ENCODE data around the gene SLC35E3.

The SLC35E3 gene

GRCh38 chr12:68762691-68763090 is 16.7 kb downstream of the SLC35E3 start:
- Histone ChIP-seq H2BK120ac (ENCODE audit: low read depth, low read length) (no peak overlapping the region), H3K4me3 (ENCODE audit: insufficient read depth in 1 of 2, low read depth in 1 of 2, low read length in 2 of 2) (no peak overlapping the region), H2BK12ac (ENCODE audit: low read length in 2 of 2) (no peak overlapping the region), H3K9ac (ENCODE audit: low read length) (no peak overlapping the region), H3K4me1 (ENCODE audit: control insufficient read depth, insufficient read depth, low read depth, low read length) (no peaks in the 10 kb centered on the region), H3K27me3 (ENCODE audit: control insufficient read depth in 1 of 2, insufficient read depth in 1 of 2, low read length in 2 of 2) (no peaks in the 10 kb centered on the region), H3K79me1 (replicated peaks; ENCODE audit: low read length, poor library complexity, severe bottlenecking) (no peaks in the 10 kb centered on the region), H3K4ac (ENCODE audit: low read depth in 1 of 2, low read length in 2 of 2) (no peak overlapping the region), H2BK15ac (ENCODE audit: low read depth, poor library complexity, severe bottlenecking) (no peak overlapping the region), H3K9me3 (ENCODE audit: control insufficient read depth, low read length) (no peaks in the 10 kb centered on the region), H3K27ac (ENCODE audit: low read length, poor library complexity, severe bottlenecking) (no peak overlapping the region), H2AFZ (ENCODE audit: low read depth, low read length) (no peak overlapping the region), H4K91ac (ENCODE audit: low read length) (no peak overlapping the region), H3K4me2 (ENCODE audit: low read length, poor library complexity, severe bottlenecking) (no peak overlapping the region), H2BK5ac (ENCODE audit: low read depth, low read length, poor library complexity, severe bottlenecking) (no peak overlapping the region), H3K18ac (ENCODE audit: low read depth in 1 of 2, low read length in 2 of 2) (no peak overlapping the region), H2AK5ac (ENCODE audit: low read length, severe bottlenecking) (no peak overlapping the region), H3K23ac (ENCODE audit: low read length in 2 of 2) (no peak overlapping the region), H3K14ac (ENCODE audit: low read length in 2 of 2) (no peak overlapping the region), H3K36me3 (ENCODE audit: control insufficient read depth in 1 of 2, insufficient read depth in 2 of 2, low read depth in 1 of 2, low read length in 2 of 2) (peaks cover 6 to 63% of the 10 kb centered on the region in 2 experiments), H4K8ac (ENCODE audit: low read length) (no peak overlapping the region)
- WGBS, result 82% methylated on average over 3 of the region's 3 CpGs
- DNase-seq, result no peak

- Histone ChIP-seq H4K91ac (ENCODE audit: low read length) (no peak overlapping the region), H3K23ac (ENCODE audit: low read length in 2 of 2) (no peak overlapping the region), H2AK5ac (ENCODE audit: low read length, severe bottlenecking) (no peak overlapping the region), H3K36me3 (ENCODE audit: control insufficient read depth in 1 of 2, insufficient read depth in 2 of 2, low read depth in 1 of 2, low read length in 2 of 2) (peaks cover 6 to 49% of the 10 kb centered on the region in 2 experiments), H3K4me2 (ENCODE audit: low read length, poor library complexity, severe bottlenecking) (no peak overlapping the region), H3K27me3 (ENCODE audit: control insufficient read depth in 1 of 2, insufficient read depth in 1 of 2, low read length in 2 of 2) (no peaks in the 10 kb centered on the region), H3K9me3 (ENCODE audit: control insufficient read depth, low read length) (no peaks in the 10 kb centered on the region), H3K4ac (ENCODE audit: low read depth in 1 of 2, low read length in 2 of 2) (no peak overlapping the region), H3K4me1 (ENCODE audit: control insufficient read depth, insufficient read depth, low read depth, low read length) (no peaks in the 10 kb centered on the region), H3K79me1 (replicated peaks; ENCODE audit: low read length, poor library complexity, severe bottlenecking) (no peaks in the 10 kb centered on the region), H2BK5ac (ENCODE audit: low read depth, low read length, poor library complexity, severe bottlenecking) (no peak overlapping the region), H3K9ac (ENCODE audit: low read length) (no peak overlapping the region), H2AFZ (ENCODE audit: low read depth, low read length) (no peak overlapping the region), H3K18ac (ENCODE audit: low read depth in 1 of 2, low read length in 2 of 2) (no peak overlapping the region), H3K14ac (ENCODE audit: low read length in 2 of 2) (no peak overlapping the region), H3K27ac (ENCODE audit: low read length, poor library complexity, severe bottlenecking) (no peak overlapping the region), H3K4me3 (ENCODE audit: insufficient read depth in 1 of 2, low read depth in 1 of 2, low read length in 2 of 2) (no peak overlapping the region), H2BK15ac (ENCODE audit: low read depth, poor library complexity, severe bottlenecking) (no peak overlapping the region), H2BK12ac (ENCODE audit: low read length in 2 of 2) (no peak overlapping the region), H2BK120ac (ENCODE audit: low read depth, low read length) (no peak overlapping the region), H4K8ac (ENCODE audit: low read length) (no peak overlapping the region)
- 94% methylated on average over 1 of the region's 1 CpG for WGBS
- no peak for DNase-seq
These were observed 19.7 kb downstream of the SLC35E3 start for GRCh38 chr12:68765696-68766095.

GRCh38 chr12:68766646-68767045 is 20.7 kb downstream of the SLC35E3 start:
- WGBS, result 100% methylated on average over 1 of the region's 2 CpGs
- H2BK120ac ChIP-seq (ENCODE audit: low read depth, low read length), result no peak overlapping the region

GRCh38 chr12:68767191-68767590 is 21.2 kb downstream of the SLC35E3 start:
- Histone ChIP-seq H2AFZ (ENCODE audit: low read depth, low read length) (no peak overlapping the region), H2AK5ac (ENCODE audit: low read length, severe bottlenecking) (no peak overlapping the region), H3K27me3 (ENCODE audit: control insufficient read depth in 1 of 2, insufficient read depth in 1 of 2, low read length in 2 of 2) (no peaks in the 10 kb centered on the region), H3K36me3 (ENCODE audit: control insufficient read depth in 1 of 2, insufficient read depth in 2 of 2, low read depth in 1 of 2, low read length in 2 of 2) (peaks cover 3 to 35% of the 10 kb centered on the region in 2 experiments), H3K23ac (ENCODE audit: low read length in 2 of 2) (no peak overlapping the region), H3K14ac (ENCODE audit: low read length in 2 of 2) (no peak overlapping the region), H3K9ac (ENCODE audit: low read length) (no peak overlapping the region), H3K18ac (ENCODE audit: low read depth in 1 of 2, low read length in 2 of 2) (no peak overlapping the region), H3K79me1 (replicated peaks; ENCODE audit: low read length, poor library complexity, severe bottlenecking) (no peaks in the 10 kb centered on the region), H2BK5ac (ENCODE audit: low read depth, low read length, poor library complexity, severe bottlenecking) (no peak overlapping the region), H3K9me3 (ENCODE audit: control insufficient read depth, low read length) (no peaks in the 10 kb centered on the region), H2BK120ac (ENCODE audit: low read depth, low read length) (no peak overlapping the region), H2BK15ac (ENCODE audit: low read depth, poor library complexity, severe bottlenecking) (no peak overlapping the region), H3K4me1 (ENCODE audit: control insufficient read depth, insufficient read depth, low read depth, low read length) (no peaks in the 10 kb centered on the region), H4K8ac (ENCODE audit: low read length) (no peak overlapping the region), H3K27ac (ENCODE audit: low read length, poor library complexity, severe bottlenecking) (no peak overlapping the region), H3K4me2 (ENCODE audit: low read length, poor library complexity, severe bottlenecking) (no peak overlapping the region), H4K91ac (ENCODE audit: low read length) (no peak overlapping the region), H3K4me3 (ENCODE audit: insufficient read depth in 1 of 2, low read depth in 1 of 2, low read length in 2 of 2) (no peak overlapping the region), H2BK12ac (ENCODE audit: low read length in 2 of 2) (no peak overlapping the region), H3K4ac (ENCODE audit: low read depth in 1 of 2, low read length in 2 of 2) (no peak overlapping the region)
- WGBS, result 86% methylated on average over 4 of the region's 7 CpGs
- no peak for DNase-seq

More at GRCh38 chr12:68766646-68767045, 20.7 kb downstream of the SLC35E3 start:
- Histone ChIP-seq H3K79me1 (replicated peaks; ENCODE audit: low read length, poor library complexity, severe bottlenecking) (no peaks in the 10 kb centered on the region), H4K8ac (ENCODE audit: low read length) (no peak overlapping the region), H2BK12ac (ENCODE audit: low read length in 2 of 2) (no peak overlapping the region), H3K36me3 (ENCODE audit: control insufficient read depth in 1 of 2, insufficient read depth in 2 of 2, low read depth in 1 of 2, low read length in 2 of 2) (peaks cover 6 to 40% of the 10 kb centered on the region in 2 experiments), H2AK5ac (ENCODE audit: low read length, severe bottlenecking) (no peak overlapping the region), H3K9ac (ENCODE audit: low read length) (no peak overlapping the region), H3K18ac (ENCODE audit: low read depth in 1 of 2, low read length in 2 of 2) (no peak overlapping the region), H3K4me1 (ENCODE audit: control insufficient read depth, insufficient read depth, low read depth, low read length) (no peaks in the 10 kb centered on the region), H4K91ac (ENCODE audit: low read length) (no peak overlapping the region), H3K27ac (ENCODE audit: low read length, poor library complexity, severe bottlenecking) (no peak overlapping the region), H3K9me3 (ENCODE audit: control insufficient read depth, low read length) (no peaks in the 10 kb centered on the region), H3K4me2 (ENCODE audit: low read length, poor library complexity, severe bottlenecking) (no peak overlapping the region), H3K14ac (ENCODE audit: low read length in 2 of 2) (no peak overlapping the region), H2BK15ac (ENCODE audit: low read depth, poor library complexity, severe bottlenecking) (no peak overlapping the region), H3K27me3 (ENCODE audit: control insufficient read depth in 1 of 2, insufficient read depth in 1 of 2, low read length in 2 of 2) (no peaks in the 10 kb centered on the region), H3K4ac (ENCODE audit: low read depth in 1 of 2, low read length in 2 of 2) (no peak overlapping the region), H2AFZ (ENCODE audit: low read depth, low read length) (no peak overlapping the region), H3K4me3 (ENCODE audit: insufficient read depth in 1 of 2, low read depth in 1 of 2, low read length in 2 of 2) (no peak overlapping the region), H3K23ac (ENCODE audit: low read length in 2 of 2) (no peak overlapping the region), H2BK5ac (ENCODE audit: low read depth, low read length, poor library complexity, severe bottlenecking) (no peak overlapping the region)
- DNase-seq, result no peak

Data from mesenchymal stem cell (in vitro differentiated cells and primary cell).